ENCODE measurements around the gene NPVF.

GRCh38 chr7:25186436-25186835 lies 41.9 kb downstream of the NPVF start:
- TF ChIP-seq CTCF (IDR thresholded peaks at IDR 0.05) (no peak), POLR2A (IDR thresholded peaks at IDR 0.05) (no peak)
